ENCODE data around the gene SOCS3.

DNA sequence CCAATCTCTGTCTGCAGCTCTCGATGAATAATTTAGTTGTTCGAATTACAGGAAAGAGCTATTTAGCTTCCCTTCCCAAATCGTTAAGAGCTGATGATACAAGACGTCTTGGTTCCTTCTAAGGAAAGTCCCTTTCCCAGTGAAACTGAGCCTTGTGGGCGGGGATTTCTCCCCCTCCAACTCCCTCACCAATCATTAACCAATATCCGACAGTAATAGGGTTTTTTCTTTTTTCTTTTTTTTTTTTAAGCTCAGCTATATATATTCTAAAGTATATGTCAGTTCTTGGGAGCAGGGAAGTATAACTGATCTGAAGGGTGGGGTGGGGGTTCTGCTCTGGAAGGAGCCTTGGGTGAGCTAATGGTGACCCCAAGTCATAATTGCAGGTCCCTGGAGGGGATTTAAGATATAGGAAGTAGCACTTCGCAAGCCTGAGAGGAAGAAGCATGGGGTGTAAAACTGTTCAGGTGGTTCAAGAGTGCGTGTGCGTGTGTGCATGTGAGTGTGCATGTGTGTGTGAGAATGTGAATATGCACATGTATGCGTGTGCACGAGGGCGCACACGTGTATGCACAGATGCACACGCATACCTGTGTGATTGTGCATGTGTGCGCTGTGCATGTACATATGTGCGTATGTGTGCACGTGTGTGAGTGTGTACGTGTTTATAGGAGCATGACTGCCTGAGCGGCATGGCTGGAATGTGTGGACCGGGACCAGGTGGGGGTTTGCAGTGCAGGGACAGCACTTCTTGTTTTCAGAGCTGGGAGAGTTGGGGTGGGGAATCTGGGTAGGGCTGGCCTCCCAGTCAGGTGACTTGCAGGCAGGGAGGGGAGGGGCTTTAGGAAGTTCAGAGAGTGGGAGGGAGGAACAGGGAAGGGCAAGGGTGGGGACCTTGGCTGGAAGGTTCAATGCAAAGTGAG is 42.7 kb downstream of the SOCS3 start:
- TF ChIP-seq GATA3 (IDR thresholded peaks at IDR 0.05; ENCODE audit: low read depth, low read length) (no peak), GATA2 (IDR thresholded peaks at IDR 0.05; ENCODE audit: low read depth, low read length) (no peak)

Measured in SH-SY5Y (cell line).